IMR-90 (cell line): ENCODE measurements around the gene VSIR.

Experiments
- BHLHE40 ChIP-seq: fragments of 150-350 bp; IDR thresholded peaks from 2 replicates; pipeline ENCODE4 v1.6.1; 2016; ENCODE audit warnings: mild to moderate bottlenecking, low read depth, low read length
- CEBPB ChIP-seq: IDR thresholded peaks from 2 replicates; pipeline ENCODE4 v1.6.1; 2012; ENCODE audit warnings: low read depth, low read length, improper control_type of control experiment
- CHD1 ChIP-seq: IDR thresholded peaks from 2 replicates; pipeline ENCODE4 v1.6.1; 2012; ENCODE audit warnings: low read depth, low read length, improper control_type of control experiment
- MAFK ChIP-seq: IDR thresholded peaks from 2 replicates; pipeline ENCODE4 v1.6.1; 2012; ENCODE audit warnings: low read depth, low read length, improper control_type of control experiment
- MAZ ChIP-seq: IDR thresholded peaks from 2 replicates; pipeline ENCODE4 v1.6.1; 2012; ENCODE audit warnings: low read depth, mild to moderate bottlenecking, low read length, improper control_type of control experiment, moderate library complexity, borderline replicate concordance
- MXI1 ChIP-seq: IDR thresholded peaks from 2 replicates; pipeline ENCODE4 v1.6.1; 2012; ENCODE audit warnings: low read depth, mild to moderate bottlenecking, low read length, moderate library complexity, borderline replicate concordance
- POLR2A ChIP-seq: IDR thresholded peaks from 2 replicates; pipeline ENCODE4 v1.6.1; 2012; ENCODE audit warnings: mild to moderate bottlenecking, low read depth, low read length
- RCOR1 ChIP-seq: IDR thresholded peaks from 2 replicates; pipeline ENCODE4 v1.6.1; 2012; ENCODE audit warnings: mild to moderate bottlenecking, low read length, improper control_type of control experiment; ENCODE audit not compliant: insufficient replicate concordance
- RFX5 ChIP-seq: IDR thresholded peaks from 2 replicates; pipeline ENCODE4 v1.8.0; 2012; ENCODE audit warnings: low read depth, mild to moderate bottlenecking, low read length, moderate library complexity
- SMC3 ChIP-seq: fragments of 150-350 bp; IDR thresholded peaks from 2 replicates; pipeline ENCODE4 v1.6.1; 2016; ENCODE audit warnings: low read depth, mild to moderate bottlenecking, antibody characterized with exemption, low read length, moderate library complexity
- TF ChIP-seq, protein P1 (sequence below): conservative IDR thresholded peaks from 2 replicates; pipeline ENCODE4 v1.5.1; 2012; ENCODE audit warnings: mild to moderate bottlenecking, low read depth, low read length, improper control_type of control experiment
- TF ChIP-seq, protein P2 (sequence below): fragments of 150-350 bp; IDR thresholded peaks from 2 replicates; pipeline ENCODE4 v1.6.1; 2017; ENCODE audit warnings: mild to moderate bottlenecking, antibody characterized with exemption, low read length, low read depth

DNA sequence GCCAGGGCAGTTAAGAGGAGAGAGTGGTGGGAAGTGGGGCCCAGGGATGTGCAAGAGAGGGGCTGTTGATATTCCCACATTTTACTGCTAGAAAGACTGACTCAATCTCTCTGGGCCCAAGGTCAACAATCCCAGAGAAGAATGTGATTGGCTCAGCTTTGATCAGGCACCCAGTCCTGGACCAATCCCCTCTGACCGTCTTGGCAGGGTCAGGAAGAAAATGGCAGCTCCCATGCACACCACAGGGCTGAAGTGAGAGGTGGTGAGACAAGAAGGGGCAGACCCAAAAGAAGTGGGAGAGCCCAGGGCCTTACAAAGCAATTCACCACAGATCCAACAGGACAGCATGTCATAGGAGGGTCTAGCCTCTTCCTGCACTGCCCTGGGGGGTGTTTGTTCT is 50.5 kb downstream of the VSIR start:
- TF ChIP-seq, protein P1, sequence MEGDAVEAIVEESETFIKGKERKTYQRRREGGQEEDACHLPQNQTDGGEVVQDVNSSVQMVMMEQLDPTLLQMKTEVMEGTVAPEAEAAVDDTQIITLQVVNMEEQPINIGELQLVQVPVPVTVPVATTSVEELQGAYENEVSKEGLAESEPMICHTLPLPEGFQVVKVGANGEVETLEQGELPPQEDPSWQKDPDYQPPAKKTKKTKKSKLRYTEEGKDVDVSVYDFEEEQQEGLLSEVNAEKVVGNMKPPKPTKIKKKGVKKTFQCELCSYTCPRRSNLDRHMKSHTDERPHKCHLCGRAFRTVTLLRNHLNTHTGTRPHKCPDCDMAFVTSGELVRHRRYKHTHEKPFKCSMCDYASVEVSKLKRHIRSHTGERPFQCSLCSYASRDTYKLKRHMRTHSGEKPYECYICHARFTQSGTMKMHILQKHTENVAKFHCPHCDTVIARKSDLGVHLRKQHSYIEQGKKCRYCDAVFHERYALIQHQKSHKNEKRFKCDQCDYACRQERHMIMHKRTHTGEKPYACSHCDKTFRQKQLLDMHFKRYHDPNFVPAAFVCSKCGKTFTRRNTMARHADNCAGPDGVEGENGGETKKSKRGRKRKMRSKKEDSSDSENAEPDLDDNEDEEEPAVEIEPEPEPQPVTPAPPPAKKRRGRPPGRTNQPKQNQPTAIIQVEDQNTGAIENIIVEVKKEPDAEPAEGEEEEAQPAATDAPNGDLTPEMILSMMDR: no peak
- TF ChIP-seq, protein P2, sequence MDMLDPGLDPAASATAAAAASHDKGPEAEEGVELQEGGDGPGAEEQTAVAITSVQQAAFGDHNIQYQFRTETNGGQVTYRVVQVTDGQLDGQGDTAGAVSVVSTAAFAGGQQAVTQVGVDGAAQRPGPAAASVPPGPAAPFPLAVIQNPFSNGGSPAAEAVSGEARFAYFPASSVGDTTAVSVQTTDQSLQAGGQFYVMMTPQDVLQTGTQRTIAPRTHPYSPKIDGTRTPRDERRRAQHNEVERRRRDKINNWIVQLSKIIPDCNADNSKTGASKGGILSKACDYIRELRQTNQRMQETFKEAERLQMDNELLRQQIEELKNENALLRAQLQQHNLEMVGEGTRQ: no peak
- TF ChIP-seq CEBPB (no peak), RFX5 (no peak), CHD1 (no peak), POLR2A (no peak), BHLHE40 (no peak), MAZ (no peak), MAFK (no peak), RCOR1 (no peak), MXI1 (no peak), SMC3 (no peak)
